Right lobe of liver (tissue), 6 donors: ENCODE results near the gene CDH15. TPM values are rescaled to one million over a fixed set of nuclear protein-coding genes. Genes with fewer than 3 reads are reported as not detected.

ENCODE experiments used
- ATAC-seq, 4 donors: fragments of 200-7000 bp; cut with Tn5 transposase; one replicate each; pipeline ENCODE4 v1.9.1; 2020; ENCODE audit warnings: mild to moderate bottlenecking in 4 of 4, moderate library complexity in 4 of 4
- DNase-seq, 3 donors: peaks; one replicate each; pipeline ENCODE4 v3.0.0-alpha.2; 2020
- H3K27ac ChIP-seq, 3 donors: fragments of 200-600 bp; one replicate each; pipeline ENCODE4 v1.8.0; 2022
- H3K27me3 ChIP-seq, 2 donors: fragments of 200-600 bp; one replicate each; pipeline ENCODE4 v1.8.0; 2022
- H3K36me3 ChIP-seq, 4 donors: fragments of 200-600 bp; sonication (generic) in 1 of 4; one replicate each; pipeline versions ENCODE4 v1.5.1 to v1.8.0; 2017 to 2022; ENCODE audit warnings: control low read depth in 1 of 4
- H3K4me1 ChIP-seq, 4 donors: fragments of 200-600 bp; sonication (generic) in 1 of 4; one replicate each; pipeline versions ENCODE4 v1.5.1 to v1.8.0; 2017 to 2022; ENCODE audit warnings: control low read depth in 1 of 4
- H3K4me3 ChIP-seq, 3 donors: fragments of 200-600 bp; one replicate each; pipeline ENCODE4 v1.8.0; 2022
- H3K9me3 ChIP-seq, 4 donors: fragments of 200-600 bp; sonication (generic) in 1 of 4; one replicate each; pipeline versions ENCODE4 v1.5.1 to v1.8.0; 2017 to 2022; ENCODE audit warnings: control low read depth in 1 of 4
- CTCF ChIP-seq, 4 donors: fragments of 200-600 bp in 3 of 4; fragments of 450-650 bp in 1 of 4; IDR thresholded peaks; one replicate each; pipeline versions ENCODE4 v1.5.1 to v1.8.0; 2016 to 2022; ENCODE audit warnings: antibody characterized with exemption in 4 of 4, mild to moderate bottlenecking in 2 of 4
- POLR2A ChIP-seq: fragments of 450-650 bp; IDR thresholded peaks from one replicate; pipeline ENCODE4 v1.6.1; 2017; ENCODE audit warnings: antibody characterized with exemption, mild to moderate bottlenecking
- WGBS: methylation state at CpG from one replicate; pipeline ENCODE4 v1.1.6; 2018; ENCODE audit warnings: low coverage, low lambda C conversion rate; ENCODE audit not compliant: insufficient coverage; ENCODE audit errors: missing lambda C conversion rate; 5-methylcytosine and 5-hydroxymethylcytosine counted together
- intact Hi-C, 2 donors: fragments of 100-400 bp; cut with DNase I; formaldehyde crosslinking; loops; one replicate each; pipeline versions ENCODE4 v1.11.2 to v1.14.1; 2022
- total RNA-seq, 6 experiments: library from RNA; depleted of rRNA in 2 of 6; stranded (reverse); fragments of >200 nt in 2 of 6; fragmentation: NEBNext Ultra II Directional in 3 of 6; extraction: Animal tissue kit (Norgen Biotek cat#: 25700) in 3 of 6; gene quantifications; one replicate each; pipeline versions ENCODE4 v1.1.0 to v1.2.4, GENCODE V29; 2016 to 2023
- donor health status: DM: no; HTN: yes; CAD: no.
- donor health status: DM: no; HTN: no; CAD: no.
- donor health status: DM: no; HTN: no; CAD: no.
- donor health status: DM: no; HTN: yes; CAD: no.
- donor health status: DM: no; HTN: yes; CAD: no.

CDH15 gene
- total RNA-seq, 6 experiments from 2014 or later: 0.12 to 3.3 (median 0.15) TPM; not detected in 1

DNA sequence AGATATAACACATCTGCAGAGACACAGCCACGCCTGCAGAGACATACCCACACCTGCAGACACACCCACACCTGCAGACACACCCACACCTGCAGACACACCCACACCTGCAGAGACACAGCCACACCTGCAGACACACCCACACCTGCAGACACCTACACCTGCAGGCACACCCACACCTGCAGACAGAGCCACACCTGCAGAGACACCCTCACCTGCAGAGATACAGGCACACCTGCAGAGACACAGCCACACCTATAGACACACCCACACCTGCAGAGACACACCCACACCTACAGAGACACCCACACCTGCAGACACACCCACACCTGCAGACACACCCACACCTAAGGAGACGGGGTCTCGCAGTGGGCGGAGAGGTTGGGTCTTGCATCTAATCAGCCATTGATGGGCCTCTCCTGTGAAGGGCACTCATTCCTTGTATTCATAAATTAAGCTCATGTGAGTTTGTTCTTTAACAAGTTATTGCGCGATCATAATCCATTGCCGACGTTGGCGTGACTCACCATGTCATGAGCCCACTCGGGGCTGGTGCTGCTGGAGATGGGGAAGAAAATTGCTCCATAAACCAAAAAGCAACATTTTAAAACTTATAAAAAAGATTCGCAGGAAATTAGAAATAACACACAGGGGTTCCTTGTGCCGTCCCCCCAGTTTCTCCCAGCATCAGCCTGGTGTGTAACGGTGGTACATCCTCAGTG is 28.9 kb upstream of the CDH15 start:
- TF ChIP-seq POLR2A (no peak), CTCF (IDR thresholded peaks at IDR 0.05) (no peak)
- ATAC-seq (no peak), DNase-seq (peak in 1 of 3 donors; percentile 19)
- Histone ChIP-seq H3K4me1 (no peaks in the 10 kb centered on the region), H3K4me3 (no peak overlapping the region), H3K9me3 (no peaks in the 10 kb centered on the region), H3K27me3 (no peaks in the 10 kb centered on the region), H3K36me3 (no peaks in the 10 kb centered on the region), H3K27ac (no peak overlapping the region)
- intact Hi-C loops: no loop called here
- WGBS: 91% methylated on average over 8 of the region's 13 CpGs

GRCh38 chr16:89143201-89143741 is 28.3 kb upstream of the CDH15 start:
- H3K27me3 ChIP-seq: no peaks in the 10 kb centered on the region
- no peak overlapping the region for H3K27ac ChIP-seq
- no CpG with 5 or more reads among the region's 17 CpGs for WGBS
- H3K4me1 ChIP-seq: no peaks in the 10 kb centered on the region
- no peak overlapping the region for H3K4me3 ChIP-seq
- TF ChIP-seq POLR2A: no peak
- TF ChIP-seq CTCF (IDR thresholded peaks at IDR 0.05): no peak
- ATAC-seq: no peak
- intact Hi-C loops: no loop called here
- no peaks in the 10 kb centered on the region for H3K9me3 ChIP-seq
- peak in 1 of 3 donors; percentile 39 for DNase-seq
- no peaks in the 10 kb centered on the region for H3K36me3 ChIP-seq

GRCh38 chr16:89143911-89144675 is 27.5 kb upstream of the CDH15 start:
- WGBS: 40% methylated on average over 2 of the region's 22 CpGs
- H3K9me3 ChIP-seq: no peaks in the 10 kb centered on the region

DNA sequence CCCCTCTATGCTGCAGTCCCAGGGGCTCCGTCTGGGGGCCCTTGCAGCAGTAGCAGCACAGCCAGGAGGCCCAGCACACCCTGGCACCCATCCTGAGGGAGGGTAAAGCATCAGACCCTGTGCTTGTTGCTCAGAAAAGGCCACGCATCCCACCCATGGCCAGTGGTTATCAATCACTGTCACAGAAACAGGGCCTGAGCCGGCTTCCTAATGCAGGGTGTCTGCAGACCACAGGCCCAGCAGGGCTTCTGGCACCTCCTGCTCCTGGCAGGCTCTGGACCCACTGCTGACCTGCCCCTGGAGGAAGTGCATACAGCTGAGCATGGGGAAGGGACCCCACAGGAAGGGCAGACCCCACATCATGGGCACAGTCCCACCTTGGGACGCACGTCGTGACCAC is 26.9 kb upstream of the CDH15 start:
- no peak overlapping the region for H3K4me3 ChIP-seq
- intact Hi-C loops: no loop called here
- no peaks in the 10 kb centered on the region for H3K9me3 ChIP-seq
- TF ChIP-seq CTCF (IDR thresholded peaks at IDR 0.05) (no peak), POLR2A (no peak)
- ATAC-seq (no peak), DNase-seq (peak in 1 of 3 donors; percentile 42)
- H3K4me1 ChIP-seq: no peaks in the 10 kb centered on the region
- H3K27me3 ChIP-seq: no peaks in the 10 kb centered on the region
- WGBS: no CpG with 5 or more reads among the region's 6 CpGs
- no peak overlapping the region for H3K27ac ChIP-seq
- H3K36me3 ChIP-seq: no peaks in the 10 kb centered on the region

More at GRCh38 chr16:89143911-89144675, 27.5 kb upstream of the CDH15 start:
- TF ChIP-seq CTCF (IDR thresholded peaks at IDR 0.05): no peak
- no peak for TF ChIP-seq POLR2A
- Histone ChIP-seq H3K4me3 (no peak overlapping the region), H3K27ac (no peak overlapping the region), H3K36me3 (no peaks in the 10 kb centered on the region), H3K27me3 (no peaks in the 10 kb centered on the region), H3K4me1 (no peaks in the 10 kb centered on the region)
- ATAC-seq (no peak), DNase-seq (peak in 1 of 3 donors; percentile 39)
- intact Hi-C loops: no loop called here
